Mesenchymal stem cell (in vitro differentiated cells and primary cell): ENCODE results near the gene BOLA1.
"Not testable (repeated sequence)": the region's sequence is repeated elsewhere in the genome, so short reads cannot be mapped to it uniquely, and the experiment has no call there.

Experiments used
- DNase-seq: peaks from one replicate; pipeline ENCODE4 v3.0.0-alpha.2; 2013
- H2AFZ ChIP-seq: one replicate; pipeline ENCODE4 v1.6.1; 2013; ENCODE audit warnings: low read depth, mild to moderate bottlenecking, control low read depth, inconsistent platforms, low read length, moderate library complexity
- H2AK5ac ChIP-seq: 2 replicates; pipeline ENCODE4 v1.6.1; 2013; ENCODE audit warnings: low read length, moderate library complexity, mild to moderate bottlenecking, inconsistent platforms; ENCODE audit not compliant: severe bottlenecking
- H2BK120ac ChIP-seq: one replicate; pipeline ENCODE4 v1.6.1; 2013; ENCODE audit warnings: low read depth, mild to moderate bottlenecking, inconsistent platforms, low read length, moderate library complexity
- H2BK12ac ChIP-seq, 2 experiments: one replicate each; pipeline ENCODE4 v1.6.1; 2013; ENCODE audit warnings: inconsistent platforms in 2 of 2, low read length in 2 of 2, mild to moderate bottlenecking in 2 of 2, moderate library complexity in 2 of 2, control low read depth in 1 of 2
- H2BK15ac ChIP-seq: one replicate; pipeline ENCODE4 v1.6.1; 2013; ENCODE audit warnings: mild to moderate bottlenecking, low read depth, inconsistent platforms; ENCODE audit not compliant: poor library complexity, severe bottlenecking
- H2BK5ac ChIP-seq: 2 replicates; pipeline ENCODE4 v1.6.1; 2013; ENCODE audit warnings: low read depth, mild to moderate bottlenecking, low read length, control low read depth, inconsistent platforms; ENCODE audit not compliant: poor library complexity, severe bottlenecking
- H3K14ac ChIP-seq, 2 experiments: one replicate each; pipeline ENCODE4 v1.6.1; 2013; ENCODE audit warnings: inconsistent platforms in 2 of 2, low read length in 2 of 2, control low read depth in 1 of 2, mild to moderate bottlenecking in 1 of 2, moderate library complexity in 1 of 2
- H3K18ac ChIP-seq, 2 experiments: one replicate each; pipeline ENCODE4 v1.6.1; 2013; ENCODE audit warnings: inconsistent platforms in 2 of 2, low read length in 2 of 2, control low read depth in 1 of 2, low read depth in 1 of 2, mild to moderate bottlenecking in 1 of 2
- H3K23ac ChIP-seq, 2 experiments: one replicate each; pipeline ENCODE4 v1.6.1; 2013; ENCODE audit warnings: inconsistent platforms in 2 of 2, low read length in 2 of 2, mild to moderate bottlenecking in 2 of 2, moderate library complexity in 2 of 2, control low read depth in 1 of 2
- H3K27ac ChIP-seq: 2 replicates; pipeline ENCODE4 v1.5.1; 2013; ENCODE audit warnings: mild to moderate bottlenecking, moderate library complexity, low read length, control low read depth, inconsistent platforms; ENCODE audit not compliant: poor library complexity, severe bottlenecking
- H3K27me3 ChIP-seq, 2 experiments: 2 replicates each; pipeline versions ENCODE4 v1.6.1 to v1.7.0; 2013; ENCODE audit warnings: low read length in 2 of 2, mild to moderate bottlenecking in 2 of 2, moderate library complexity in 2 of 2, control low read depth in 1 of 2, inconsistent platforms in 1 of 2; ENCODE audit not compliant: control insufficient read depth in 1 of 2, insufficient read depth in 1 of 2
- H3K36me3 ChIP-seq, 2 experiments: 2 replicates each; pipeline versions ENCODE4 v1.6.1 to v1.7.0; 2013; ENCODE audit warnings: low read length in 2 of 2, control low read depth in 1 of 2, inconsistent platforms in 1 of 2, low read depth in 1 of 2, mild to moderate bottlenecking in 1 of 2; ENCODE audit not compliant: insufficient read depth in 2 of 2, control insufficient read depth in 1 of 2
- H3K4ac ChIP-seq, 2 experiments: one replicate each; pipeline ENCODE4 v1.6.1; 2013; ENCODE audit warnings: inconsistent platforms in 2 of 2, low read length in 2 of 2, mild to moderate bottlenecking in 2 of 2, moderate library complexity in 2 of 2, control low read depth in 1 of 2, low read depth in 1 of 2
- H3K4me1 ChIP-seq: 2 replicates; pipeline ENCODE4 v1.6.1; 2013; ENCODE audit warnings: low read depth, low read length, control low read depth; ENCODE audit not compliant: control insufficient read depth, insufficient read depth
- H3K4me2 ChIP-seq: 2 replicates; pipeline ENCODE4 v1.6.1; 2013; ENCODE audit warnings: low read length, mild to moderate bottlenecking, inconsistent platforms; ENCODE audit not compliant: poor library complexity, severe bottlenecking
- H3K4me3 ChIP-seq, 2 experiments: 2 replicates each; pipeline versions ENCODE4 v1.5.1 to v1.7.0; 2013; ENCODE audit warnings: low read length in 2 of 2, mild to moderate bottlenecking in 2 of 2, control low read depth in 1 of 2, low read depth in 1 of 2; ENCODE audit not compliant: insufficient read depth in 1 of 2
- H3K79me1 ChIP-seq: replicated peaks from 2 replicates; pipeline ENCODE4 v1.6.1; 2013; ENCODE audit warnings: mild to moderate bottlenecking, control low read depth, low read length, inconsistent platforms; ENCODE audit not compliant: poor library complexity, severe bottlenecking
- H3K9ac ChIP-seq: 2 replicates; pipeline ENCODE4 v1.7.0; 2013; ENCODE audit warnings: mild to moderate bottlenecking, low read length, moderate library complexity
- H3K9me3 ChIP-seq: 2 replicates; pipeline ENCODE4 v1.7.0; 2013; ENCODE audit warnings: mild to moderate bottlenecking, low read length; ENCODE audit not compliant: control insufficient read depth
- H4K8ac ChIP-seq: one replicate; pipeline ENCODE4 v1.6.1; 2013; ENCODE audit warnings: inconsistent platforms, mild to moderate bottlenecking, low read length, moderate library complexity
- H4K91ac ChIP-seq: one replicate; pipeline ENCODE4 v1.6.1; 2013; ENCODE audit warnings: mild to moderate bottlenecking, low read length, inconsistent platforms
- WGBS: methylation state at CpG from one replicate; pipeline ENCODE4 v1.1.7; 2013; ENCODE audit warnings: mixed read lengths; 5-methylcytosine and 5-hydroxymethylcytosine counted together

Gene BOLA1

DNA sequence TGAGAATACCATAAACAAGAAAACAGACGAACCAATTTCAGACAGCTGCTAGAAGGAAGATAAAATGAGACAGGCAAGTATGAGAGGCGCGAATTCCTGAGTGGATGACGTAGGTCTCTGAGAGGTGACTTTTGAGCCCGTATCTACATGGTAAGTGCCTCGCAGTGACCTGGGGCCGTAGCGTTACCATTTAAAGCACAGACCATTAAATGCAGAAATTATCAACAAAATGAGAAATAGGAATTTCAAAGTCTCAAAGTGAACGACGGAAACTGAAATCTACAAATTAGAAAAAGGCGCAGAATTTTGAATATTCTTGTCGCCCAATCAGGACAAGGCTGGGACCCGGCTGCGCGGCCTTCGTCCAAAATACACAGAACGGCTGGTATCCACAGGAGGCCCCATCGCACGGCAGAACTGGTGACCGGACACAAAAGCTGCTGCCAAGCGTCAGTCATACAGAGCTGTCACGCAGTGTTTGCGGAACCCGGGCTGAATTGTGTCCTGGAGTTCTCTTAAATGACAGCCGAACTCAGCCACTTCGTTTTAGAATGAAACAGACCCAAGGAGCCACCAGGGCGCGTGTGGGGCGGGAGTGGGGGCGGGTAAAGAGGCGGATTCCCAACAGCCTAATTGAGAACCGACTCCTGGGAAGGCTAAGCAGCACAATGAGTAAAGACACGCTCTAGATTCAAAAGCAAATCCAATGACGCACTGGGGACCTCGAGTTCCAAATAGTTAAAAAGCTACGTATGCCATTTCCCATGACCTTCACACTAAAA is 13.8 kb upstream of the BOLA1 start:
- Histone ChIP-seq H3K9ac (peak overlapping the region; percentile 98), H3K36me3 (no peaks in the 10 kb centered on the region), H3K14ac (no peak overlapping the region), H3K27ac (peak overlapping the region; percentile 79), H4K8ac (no peak overlapping the region), H2BK15ac (no peak overlapping the region), H3K4ac (peak overlapping the region in 1 of 2 experiments; percentile 50), H3K9me3 (no peaks in the 10 kb centered on the region), H3K27me3 (no peaks in the 10 kb centered on the region), H3K18ac (peak overlapping the region in 1 of 2 experiments; percentile 30), H2BK5ac (no peak overlapping the region), H4K91ac (peak overlapping the region; percentile 31), H3K4me3 (peak overlapping the region; percentile 64 to 79), H3K79me1 (peaks cover 9% of the 10 kb centered on the region), H2AFZ (no peak overlapping the region), H3K4me2 (peak overlapping the region; percentile 95), H2BK120ac (no peak overlapping the region), H2AK5ac (no peak overlapping the region), H3K23ac (peak overlapping the region in 1 of 2 experiments; percentile 72), H3K4me1 (peaks cover 2% of the 10 kb centered on the region), H2BK12ac (no peak overlapping the region)
- under 1% methylated on average over 31 of the region's 36 CpGs for WGBS
- peak; percentile 88 for DNase-seq

DNA sequence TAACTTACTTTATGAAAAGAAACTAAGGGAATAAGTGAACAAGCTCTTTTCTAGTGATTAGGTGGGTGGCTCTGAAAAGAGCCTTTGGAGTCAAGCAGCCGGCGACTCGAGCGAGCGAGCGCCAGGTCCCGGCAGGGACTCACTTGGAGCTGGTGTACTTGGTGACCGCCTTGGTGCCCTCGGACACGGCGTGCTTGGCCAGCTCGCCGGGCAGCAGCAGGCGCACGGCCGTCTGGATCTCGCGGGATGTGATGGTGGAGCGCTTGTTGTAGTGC is 13.3 kb upstream of the BOLA1 start:
- not testable (repeated sequence) for H2BK5ac ChIP-seq, H2AFZ ChIP-seq, H4K91ac ChIP-seq, H2AK5ac ChIP-seq, H2BK120ac ChIP-seq, H3K14ac ChIP-seq, H4K8ac ChIP-seq, H3K4me1 ChIP-seq, DNase-seq, H3K36me3 ChIP-seq, H3K27me3 ChIP-seq, H3K23ac ChIP-seq, H3K79me1 ChIP-seq, H2BK12ac ChIP-seq, H3K9me3 ChIP-seq, H2BK15ac ChIP-seq
- Histone ChIP-seq H3K4ac (peak overlapping the region in 1 of 2 experiments; percentile 11), H3K9ac (peak overlapping the region; percentile 98), H3K27ac (peak overlapping the region; percentile 88), H3K18ac (peak overlapping the region in 1 of 2 experiments; percentile 42), H3K4me3 (peak overlapping the region; percentile 56 to 79), H3K4me2 (peak overlapping the region; percentile 95)
- WGBS: 2% methylated on average over 9 of the region's 19 CpGs

DNA sequence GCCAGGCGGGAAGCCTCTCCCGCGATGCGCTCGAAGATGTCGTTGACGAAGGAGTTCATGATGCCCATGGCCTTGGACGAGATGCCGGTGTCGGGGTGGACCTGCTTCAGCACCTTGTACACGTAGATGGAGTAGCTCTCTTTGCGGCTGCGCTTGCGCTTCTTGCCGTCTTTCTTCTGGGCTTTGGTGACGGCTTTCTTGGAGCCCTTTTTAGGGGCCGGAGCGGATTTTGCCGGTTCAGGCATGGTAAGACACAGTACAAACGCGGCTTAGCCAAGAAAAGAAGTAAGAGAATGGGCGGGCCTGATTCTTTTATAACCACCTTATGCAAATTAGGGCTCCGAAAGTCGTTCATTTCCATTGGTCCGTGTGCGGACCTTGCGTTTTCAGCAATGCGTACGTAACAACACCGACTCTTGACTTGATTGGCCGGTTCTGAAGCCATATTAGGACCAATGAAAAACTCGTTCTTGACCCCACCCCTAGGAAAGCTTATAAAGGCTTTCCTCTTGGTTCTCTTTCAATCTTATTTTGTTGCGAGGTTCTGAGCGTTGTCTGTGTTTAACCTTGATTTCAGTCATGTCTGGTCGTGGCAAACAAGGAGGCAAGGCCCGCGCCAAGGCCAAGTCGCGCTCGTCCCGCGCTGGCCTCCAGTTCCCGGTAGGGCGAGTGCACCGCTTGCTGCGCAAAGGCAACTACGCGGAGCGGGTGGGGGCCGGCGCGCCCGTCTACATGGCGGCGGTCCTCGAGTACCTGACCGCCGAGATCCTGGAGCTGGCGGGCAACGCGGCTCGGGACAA is 12.8 kb upstream of the BOLA1 start:
- Histone ChIP-seq H3K4me2 (peak overlapping the region; percentile 95), H3K14ac (peak overlapping the region in 1 of 2 experiments; percentile 99), H2BK120ac (no peak overlapping the region), H3K4ac (peak overlapping the region; percentile 86 to 91), H3K27me3 (no peaks in the 10 kb centered on the region), H3K79me1 (peaks cover 9% of the 10 kb centered on the region), H2BK5ac (peak overlapping the region; percentile 35), H4K91ac (peak overlapping the region; percentile 92), H2AK5ac (no peak overlapping the region), H3K9ac (peak overlapping the region; percentile 98), H4K8ac (peak overlapping the region; percentile 94), H3K9me3 (no peaks in the 10 kb centered on the region), H2AFZ (no peak overlapping the region), H3K4me3 (peak overlapping the region; percentile 68 to 79), H3K36me3 (no peaks in the 10 kb centered on the region), H3K4me1 (peaks cover 2% of the 10 kb centered on the region), H3K23ac (peak overlapping the region in 1 of 2 experiments; percentile 85), H2BK15ac (no peak overlapping the region), H2BK12ac (peak overlapping the region in 1 of 2 experiments; percentile 47), H3K27ac (peak overlapping the region; percentile 88), H3K18ac (peak overlapping the region; percentile 99)
- DNase-seq: peak; percentile 100
- under 1% methylated on average over 61 of the region's 62 CpGs for WGBS

DNA sequence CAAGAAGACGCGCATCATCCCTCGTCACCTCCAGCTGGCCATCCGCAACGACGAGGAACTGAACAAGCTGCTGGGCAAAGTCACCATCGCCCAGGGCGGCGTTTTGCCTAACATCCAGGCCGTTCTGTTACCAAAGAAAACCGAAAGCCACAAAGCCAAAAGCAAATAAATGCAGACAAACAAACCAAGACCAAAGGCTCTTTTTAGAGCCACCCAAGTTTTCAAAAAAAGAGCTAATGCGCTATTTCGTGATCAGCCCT is 12.2 kb upstream of the BOLA1 start:
- H2BK12ac ChIP-seq, H3K27me3 ChIP-seq, H2AFZ ChIP-seq, H3K4me1 ChIP-seq, H3K23ac ChIP-seq, H3K79me1 ChIP-seq, H3K36me3 ChIP-seq, H2BK5ac ChIP-seq, H2AK5ac ChIP-seq, H2BK120ac ChIP-seq, H3K9me3 ChIP-seq, H2BK15ac ChIP-seq, DNase-seq, H4K8ac ChIP-seq: not testable (repeated sequence)
- peak overlapping the region; percentile 98 for H3K9ac ChIP-seq
- H3K27ac ChIP-seq: peak overlapping the region; percentile 79
- peak overlapping the region in 1 of 2 experiments; percentile 99 for H3K14ac ChIP-seq
- WGBS: 1% methylated on average over 12 of the region's 13 CpGs
- peak overlapping the region; percentile 78 for H3K4me2 ChIP-seq
- H3K4ac ChIP-seq: peak overlapping the region; percentile 86 to 91
- peak overlapping the region; percentile 68 to 79 for H3K4me3 ChIP-seq
- peak overlapping the region; percentile 92 for H4K91ac ChIP-seq
- H3K18ac ChIP-seq: peak overlapping the region; percentile 99
